ENCODE data around the gene MAML2.
A peak's percentile ranks its signal among the peaks of the same experiment; 100 is the strongest.

Gene MAML2

GRCh38 chr11:96137373-96137772 lies 205.6 kb downstream of the MAML2 start:
- no peak overlapping the region for H3K4me3 Mint-ChIP-seq
- no peaks in the 10 kb centered on the region for H3K9me3 Mint-ChIP-seq
- no peak for DNase-seq
- H3K27ac Mint-ChIP-seq = peak overlapping the region; percentile 39 to 59
- peaks cover 24 to 37% of the 10 kb centered on the region in 2 donors for H3K4me1 Mint-ChIP-seq (ENCODE audit: low read depth in 2 of 2)
- H3K27me3 Mint-ChIP-seq = no peaks in the 10 kb centered on the region
- H3K36me3 Mint-ChIP-seq (ENCODE audit: insufficient read depth) = no peaks in the 10 kb centered on the region
- no peak for ATAC-seq (replicated peaks)

GRCh38 chr11:96136613-96137298 lies 206.2 kb downstream of the MAML2 start:
- Mint-ChIP-seq H3K4me3 (peak overlapping the region; percentile 20 to 54), H3K4me1 (ENCODE audit: low read depth in 2 of 2) (peaks cover 24 to 41% of the 10 kb centered on the region in 2 donors)
- ATAC-seq (replicated peaks) = no peak

GRCh38 chr11:96134602-96135001 lies 208.4 kb downstream of the MAML2 start:
- H3K36me3 Mint-ChIP-seq (ENCODE audit: insufficient read depth) = no peaks in the 10 kb centered on the region
- peaks cover 16 to 30% of the 10 kb centered on the region in 2 donors for H3K4me1 Mint-ChIP-seq (ENCODE audit: low read depth in 2 of 2)
- peak; percentile 88 for ATAC-seq (replicated peaks)
- peak overlapping the region in 1 of 2 donors; percentile 26 for H3K4me3 Mint-ChIP-seq
- DNase-seq = no peak
- no peaks in the 10 kb centered on the region for H3K27me3 Mint-ChIP-seq
- H3K9me3 Mint-ChIP-seq = no peaks in the 10 kb centered on the region
- peak overlapping the region in 1 of 2 donors; percentile 63 for H3K27ac Mint-ChIP-seq

More at GRCh38 chr11:96136613-96137298, 206.2 kb downstream of the MAML2 start:
- no peak for DNase-seq
- Mint-ChIP-seq H3K36me3 (ENCODE audit: insufficient read depth) (no peaks in the 10 kb centered on the region), H3K27ac (peak overlapping the region; percentile 39 to 59), H3K9me3 (no peaks in the 10 kb centered on the region), H3K27me3 (no peaks in the 10 kb centered on the region)

DNA sequence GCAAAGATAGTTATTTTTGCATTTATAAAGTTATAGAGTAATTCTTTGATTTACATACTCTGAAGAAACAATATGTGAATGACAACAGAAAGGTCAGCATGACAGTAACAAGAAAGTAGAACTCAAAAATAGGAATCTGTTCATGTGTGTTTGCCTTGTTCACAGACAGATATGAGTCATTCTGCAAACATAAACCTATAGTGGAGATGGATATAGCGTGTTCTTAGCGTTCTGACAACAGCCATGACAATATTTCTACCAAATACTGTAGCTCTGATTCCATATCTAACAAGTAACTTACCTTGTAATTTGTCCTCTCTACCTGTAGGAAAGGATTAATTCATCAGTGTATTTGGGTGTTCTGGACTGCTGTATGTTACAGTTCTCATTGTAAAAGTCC lies 210.6 kb downstream of the MAML2 start:
- no peaks in the 10 kb centered on the region for H3K36me3 Mint-ChIP-seq (ENCODE audit: insufficient read depth)
- ATAC-seq (replicated peaks) (no peak), DNase-seq (no peak)
- H3K4me1 Mint-ChIP-seq (ENCODE audit: low read depth in 2 of 2) = peaks cover 14 to 26% of the 10 kb centered on the region in 2 donors
- no peaks in the 10 kb centered on the region for H3K27me3 Mint-ChIP-seq
- no peak overlapping the region for H3K4me3 Mint-ChIP-seq
- no peak overlapping the region for H3K27ac Mint-ChIP-seq
- H3K9me3 Mint-ChIP-seq = no peaks in the 10 kb centered on the region

DNA sequence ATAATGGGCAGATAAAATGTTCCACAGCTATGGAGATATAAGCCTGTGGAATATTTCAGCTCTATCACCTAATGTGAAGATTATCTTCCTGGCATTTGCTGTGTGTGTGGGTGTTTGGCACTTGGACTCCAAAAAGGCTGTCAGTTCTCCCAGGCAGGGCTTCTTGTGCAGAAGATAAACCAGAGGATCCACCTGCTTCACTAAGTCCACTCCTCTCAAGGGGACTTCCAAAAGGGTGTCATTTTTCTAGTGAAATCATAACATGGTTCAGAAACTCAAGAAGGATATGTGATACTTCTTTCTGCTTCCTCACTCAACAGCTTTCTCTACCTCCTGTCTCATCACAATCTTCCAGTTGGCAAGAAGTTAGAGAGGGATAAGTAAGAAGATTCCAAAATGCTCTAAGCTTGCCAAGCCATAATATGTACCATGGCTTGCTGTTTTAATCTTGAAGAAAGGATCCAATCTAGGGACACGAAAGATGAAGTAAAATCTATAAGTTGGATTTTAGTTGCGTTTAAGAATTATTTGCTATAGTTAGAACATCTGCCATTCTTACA lies 212.9 kb downstream of the MAML2 start:
- H3K9me3 Mint-ChIP-seq = no peaks in the 10 kb centered on the region
- DNase-seq = no peak
- no peak overlapping the region for H3K4me3 Mint-ChIP-seq
- no peaks in the 10 kb centered on the region for H3K27me3 Mint-ChIP-seq
- H3K36me3 Mint-ChIP-seq (ENCODE audit: insufficient read depth) = no peaks in the 10 kb centered on the region
- H3K4me1 Mint-ChIP-seq (ENCODE audit: low read depth in 2 of 2) = peaks cover 6 to 16% of the 10 kb centered on the region in 2 donors
- no peak for ATAC-seq (replicated peaks)
- no peak overlapping the region for H3K27ac Mint-ChIP-seq

DNA sequence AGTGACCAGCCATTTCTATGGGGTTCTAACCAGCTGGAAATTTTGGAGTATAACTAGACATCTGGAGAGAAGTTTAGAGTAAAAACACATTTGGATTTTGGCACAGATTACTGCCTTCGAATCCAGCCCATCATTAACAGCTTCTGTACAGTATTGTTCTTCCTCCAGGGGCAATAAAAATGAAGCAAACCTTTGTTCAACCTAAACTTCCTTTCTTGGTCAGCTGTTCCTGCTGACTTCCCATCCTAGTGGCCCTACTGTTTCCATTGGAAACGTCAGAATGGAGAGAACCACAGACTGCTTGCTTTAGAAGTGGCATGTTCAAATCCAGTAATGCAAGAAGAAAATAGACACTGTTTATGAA lies 215.4 kb downstream of the MAML2 start:
- H3K27ac Mint-ChIP-seq = no peak overlapping the region
- no peaks in the 10 kb centered on the region for H3K9me3 Mint-ChIP-seq
- no peak overlapping the region for H3K4me3 Mint-ChIP-seq

DNA sequence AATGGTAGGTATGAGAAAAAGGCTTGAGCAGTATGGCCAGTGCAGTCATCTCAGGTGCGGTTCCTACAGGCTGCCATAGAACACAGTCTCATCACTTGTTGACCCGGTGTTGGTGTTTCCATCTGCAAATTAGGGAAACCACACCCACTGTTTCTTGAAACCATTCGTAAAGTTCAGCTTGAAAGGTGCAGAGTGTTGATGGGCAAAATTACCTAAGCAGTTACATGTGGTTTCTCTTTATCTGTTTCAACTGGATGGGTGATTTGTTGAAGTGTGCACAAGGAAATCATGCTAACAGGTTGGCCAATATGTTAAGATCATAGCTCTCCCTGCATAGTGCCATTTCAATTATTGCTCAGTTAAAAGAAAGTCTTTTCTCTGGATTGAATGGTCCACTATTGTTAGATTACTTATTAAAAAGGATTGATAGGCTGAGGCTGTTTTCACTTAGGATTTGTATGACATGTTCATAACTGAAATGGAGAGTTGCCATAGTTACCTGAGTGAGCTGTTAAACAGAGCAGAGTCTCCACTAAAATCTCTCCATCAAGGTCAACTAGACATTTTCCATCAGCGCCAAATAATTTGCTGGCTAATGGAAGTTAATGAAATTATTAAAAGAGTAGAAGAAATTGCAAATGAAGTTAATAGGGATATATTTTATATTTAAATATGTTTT lies 215.9 kb downstream of the MAML2 start:
- Mint-ChIP-seq H3K27ac (no peak overlapping the region), H3K4me1 (ENCODE audit: low read depth in 2 of 2) (peaks cover 12 to 24% of the 10 kb centered on the region in 2 donors), H3K36me3 (ENCODE audit: insufficient read depth) (peaks cover 4% of the 10 kb centered on the region), H3K4me3 (no peak overlapping the region), H3K9me3 (no peaks in the 10 kb centered on the region), H3K27me3 (no peaks in the 10 kb centered on the region)
- DNase-seq = no peak
- ATAC-seq (replicated peaks) = no peak

More for the DNA sequence above, 215.4 kb downstream of the MAML2 start:
- DNase-seq (no peak), ATAC-seq (replicated peaks) (no peak)
- Mint-ChIP-seq H3K27me3 (no peaks in the 10 kb centered on the region), H3K4me1 (ENCODE audit: low read depth in 2 of 2) (peaks cover 12 to 27% of the 10 kb centered on the region in 2 donors), H3K36me3 (ENCODE audit: insufficient read depth) (peaks cover 3% of the 10 kb centered on the region)

DNA sequence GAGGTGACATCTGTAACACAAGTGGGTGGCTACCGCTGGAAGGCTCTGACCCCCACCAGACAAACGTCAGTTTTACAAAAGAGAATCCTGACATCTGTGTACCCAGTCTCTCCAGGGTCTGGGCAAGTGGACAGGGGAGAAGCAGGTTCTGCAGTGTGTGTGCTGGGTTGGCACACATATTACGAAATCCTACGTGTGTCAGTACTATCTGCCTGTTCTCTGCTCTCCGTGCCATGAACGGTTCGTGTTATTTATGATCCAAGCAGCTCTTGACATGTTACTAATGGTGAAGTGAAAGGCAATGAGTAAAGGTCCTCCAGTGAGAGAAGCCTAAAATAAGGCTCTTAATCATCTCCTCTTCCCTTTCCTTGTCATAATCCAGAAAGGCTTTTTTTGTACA lies 217.6 kb downstream of the MAML2 start:
- Mint-ChIP-seq H3K4me3 (no peak overlapping the region), H3K36me3 (ENCODE audit: insufficient read depth) (peaks cover 7% of the 10 kb centered on the region), H3K27me3 (no peaks in the 10 kb centered on the region), H3K9me3 (no peaks in the 10 kb centered on the region), H3K27ac (peak overlapping the region in 1 of 2 donors; percentile 50), H3K4me1 (ENCODE audit: low read depth in 2 of 2) (peaks cover 12 to 23% of the 10 kb centered on the region in 2 donors)
- ATAC-seq (replicated peaks) (no peak), DNase-seq (no peak)

- Mint-ChIP-seq H3K27me3 (no peaks in the 10 kb centered on the region), H3K9me3 (no peaks in the 10 kb centered on the region), H3K27ac (peak overlapping the region; percentile 2 to 75), H3K4me1 (ENCODE audit: low read depth in 2 of 2) (peaks cover 12 to 23% of the 10 kb centered on the region in 2 donors), H3K4me3 (no peak overlapping the region), H3K36me3 (ENCODE audit: insufficient read depth) (peaks cover 7% of the 10 kb centered on the region)
- DNase-seq (peak in 1 of 3 experiments; percentile 6), ATAC-seq (replicated peaks) (peak; percentile 63)
Measured at GRCh38 chr11:96124155-96124554, 218.8 kb downstream of the MAML2 start.

DNA sequence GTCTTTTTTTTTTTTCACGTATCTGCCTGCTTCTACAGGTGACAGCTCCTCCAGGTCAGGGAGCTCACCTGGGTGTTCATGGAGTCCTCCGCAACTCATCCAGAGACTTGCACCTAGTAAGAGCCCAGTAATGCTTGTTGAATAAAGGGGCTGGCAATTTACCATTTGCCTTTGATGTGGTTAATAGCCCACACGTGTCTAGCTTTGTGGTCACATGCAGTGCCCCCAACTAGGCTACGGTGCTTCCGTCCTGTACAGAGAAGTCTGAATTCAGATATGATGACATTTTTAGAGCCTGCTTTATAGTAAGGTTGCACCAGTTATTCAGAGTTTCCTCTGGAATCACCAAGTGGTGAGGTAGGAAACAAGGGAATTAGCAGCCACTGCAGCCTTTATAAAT lies 219.7 kb downstream of the MAML2 start:
- H3K4me3 Mint-ChIP-seq = peak overlapping the region; percentile 29 to 57
- no peaks in the 10 kb centered on the region for H3K9me3 Mint-ChIP-seq
- peak overlapping the region; percentile 2 to 75 for H3K27ac Mint-ChIP-seq
- H3K4me1 Mint-ChIP-seq (ENCODE audit: low read depth in 2 of 2) = peaks cover 12 to 23% of the 10 kb centered on the region in 2 donors
- H3K27me3 Mint-ChIP-seq = no peaks in the 10 kb centered on the region
- ATAC-seq (replicated peaks) (peak; percentile 80), DNase-seq (peak; percentile 1 to 16 (median 1))
- peaks cover 7% of the 10 kb centered on the region for H3K36me3 Mint-ChIP-seq (ENCODE audit: insufficient read depth)

DNA sequence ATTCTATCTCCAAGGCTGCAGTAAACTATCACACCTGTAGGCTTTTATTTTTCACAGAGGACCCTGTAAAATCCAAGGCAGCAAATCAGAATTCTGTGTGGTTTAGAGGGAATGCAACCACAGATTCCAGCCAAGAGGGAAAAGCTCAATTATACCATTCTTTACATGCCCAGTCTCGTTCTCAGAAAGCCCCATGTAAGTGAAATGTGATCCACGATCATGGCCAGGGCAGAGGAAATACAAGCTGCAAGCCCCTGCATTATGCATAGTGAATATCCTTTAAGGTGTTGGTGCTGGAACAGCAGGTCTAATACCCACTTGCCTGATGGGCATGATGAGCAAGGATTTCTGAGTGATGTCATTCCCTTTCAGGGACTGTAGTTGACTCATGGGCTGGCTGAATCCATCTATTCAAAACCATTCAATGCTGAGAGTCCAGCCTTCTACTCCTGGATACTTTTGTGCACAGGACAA lies 220.4 kb downstream of the MAML2 start:
- Mint-ChIP-seq H3K36me3 (ENCODE audit: insufficient read depth) (peaks cover 7% of the 10 kb centered on the region), H3K9me3 (no peaks in the 10 kb centered on the region), H3K4me3 (no peak overlapping the region), H3K27ac (peak overlapping the region in 1 of 2 donors; percentile 2), H3K4me1 (ENCODE audit: low read depth in 2 of 2) (peaks cover 12 to 23% of the 10 kb centered on the region in 2 donors), H3K27me3 (no peaks in the 10 kb centered on the region)
- no peak for ATAC-seq (replicated peaks)
- no peak for DNase-seq

GRCh38 chr11:96119211-96119610 lies 223.8 kb downstream of the MAML2 start:
- peaks cover 7 to 10% of the 10 kb centered on the region in 2 donors for H3K4me1 Mint-ChIP-seq (ENCODE audit: low read depth in 2 of 2)
- DNase-seq (no peak), ATAC-seq (replicated peaks) (no peak)
- H3K27me3 Mint-ChIP-seq = no peaks in the 10 kb centered on the region
- H3K4me3 Mint-ChIP-seq = no peak overlapping the region
- no peak overlapping the region for H3K27ac Mint-ChIP-seq
- no peaks in the 10 kb centered on the region for H3K9me3 Mint-ChIP-seq
- H3K36me3 Mint-ChIP-seq (ENCODE audit: insufficient read depth) = peaks cover 10% of the 10 kb centered on the region

- Mint-ChIP-seq H3K9me3 (no peaks in the 10 kb centered on the region), H3K36me3 (ENCODE audit: insufficient read depth) (peaks cover 3% of the 10 kb centered on the region), H3K27me3 (no peaks in the 10 kb centered on the region), H3K27ac (peak overlapping the region in 1 of 2 donors; percentile 21), H3K4me1 (ENCODE audit: low read depth in 2 of 2) (peaks cover 2 to 6% of the 10 kb centered on the region in 2 donors), H3K4me3 (no peak overlapping the region)
- ATAC-seq (replicated peaks) (no peak), DNase-seq (no peak)
Measured at GRCh38 chr11:96116376-96116775, 226.6 kb downstream of the MAML2 start.

All from effector memory CD8-positive, alpha-beta T cell (primary cell).